HG03439 (cell line): ENCODE measurements around the gene C15orf39.
"Not testable (repeated sequence)": the region's sequence is repeated elsewhere in the genome, so short reads cannot be mapped to it uniquely, and the experiment has no call there.

Experiments used
- ATAC-seq: cut with Tn5 transposase; IDR thresholded peaks from one replicate; pipeline ENCODE4 v1.9.1; 2021; ENCODE audit warnings: mild to moderate bottlenecking, moderate library complexity; ENCODE audit not compliant: unreplicated experiment

The C15orf39 gene

DNA sequence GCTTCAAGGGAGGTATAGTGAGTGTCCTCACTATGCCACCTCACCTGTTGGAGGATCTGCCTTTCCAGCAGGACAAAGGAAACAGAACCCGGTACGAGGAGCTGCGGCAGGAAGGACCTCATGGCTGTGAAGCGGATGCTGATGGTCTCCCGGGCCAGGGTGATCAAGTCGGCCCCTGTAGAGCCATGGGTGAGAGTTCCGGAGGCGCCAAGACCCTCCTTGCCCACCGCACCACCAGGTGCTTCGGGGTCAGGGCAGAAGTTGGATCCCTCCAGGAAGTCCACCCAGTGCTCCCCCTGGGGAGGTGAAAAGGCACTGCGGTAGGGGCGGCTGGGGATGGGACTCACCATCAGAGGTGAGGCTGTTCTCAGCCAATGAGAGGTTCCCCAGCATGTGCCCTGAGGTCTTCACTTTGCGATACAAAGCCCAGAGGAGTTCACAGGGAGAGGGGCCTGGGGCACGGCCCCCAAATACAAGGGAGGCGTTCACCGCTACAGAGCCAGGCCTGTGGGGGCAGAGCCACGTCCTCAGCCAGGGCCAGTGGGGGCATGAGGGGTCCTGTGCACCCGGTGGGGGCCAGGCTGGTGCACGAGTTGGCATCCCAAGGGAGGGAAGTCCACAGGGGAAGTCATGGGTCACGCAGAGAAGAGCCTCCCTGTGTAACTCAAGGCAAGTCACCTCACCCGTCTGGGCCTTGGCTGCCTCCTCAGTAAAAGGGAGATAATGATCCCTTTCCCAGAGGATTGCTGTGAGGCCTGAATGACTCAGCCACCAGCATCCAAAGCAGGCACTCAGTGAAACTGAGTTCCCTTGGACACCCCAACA is 27.7 kb downstream of the C15orf39 start:
- ATAC-seq: no peak

DNA sequence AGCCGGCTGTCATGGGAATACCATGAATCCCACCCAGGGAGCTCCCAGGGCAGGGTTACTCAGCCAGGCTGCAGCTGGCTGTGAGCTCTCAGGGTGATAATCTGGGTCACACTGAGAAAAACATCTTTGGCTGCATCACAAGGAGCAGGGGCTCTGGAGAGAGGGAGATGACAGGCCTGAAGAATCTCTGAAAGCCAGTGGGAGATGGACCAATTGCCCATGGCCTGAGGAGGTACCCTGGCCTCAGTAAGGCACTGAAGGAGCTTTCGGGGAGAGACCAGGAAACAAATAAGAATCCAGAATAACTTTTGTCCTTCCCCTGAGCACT is 28.3 kb downstream of the C15orf39 start:
- no peak for ATAC-seq

DNA sequence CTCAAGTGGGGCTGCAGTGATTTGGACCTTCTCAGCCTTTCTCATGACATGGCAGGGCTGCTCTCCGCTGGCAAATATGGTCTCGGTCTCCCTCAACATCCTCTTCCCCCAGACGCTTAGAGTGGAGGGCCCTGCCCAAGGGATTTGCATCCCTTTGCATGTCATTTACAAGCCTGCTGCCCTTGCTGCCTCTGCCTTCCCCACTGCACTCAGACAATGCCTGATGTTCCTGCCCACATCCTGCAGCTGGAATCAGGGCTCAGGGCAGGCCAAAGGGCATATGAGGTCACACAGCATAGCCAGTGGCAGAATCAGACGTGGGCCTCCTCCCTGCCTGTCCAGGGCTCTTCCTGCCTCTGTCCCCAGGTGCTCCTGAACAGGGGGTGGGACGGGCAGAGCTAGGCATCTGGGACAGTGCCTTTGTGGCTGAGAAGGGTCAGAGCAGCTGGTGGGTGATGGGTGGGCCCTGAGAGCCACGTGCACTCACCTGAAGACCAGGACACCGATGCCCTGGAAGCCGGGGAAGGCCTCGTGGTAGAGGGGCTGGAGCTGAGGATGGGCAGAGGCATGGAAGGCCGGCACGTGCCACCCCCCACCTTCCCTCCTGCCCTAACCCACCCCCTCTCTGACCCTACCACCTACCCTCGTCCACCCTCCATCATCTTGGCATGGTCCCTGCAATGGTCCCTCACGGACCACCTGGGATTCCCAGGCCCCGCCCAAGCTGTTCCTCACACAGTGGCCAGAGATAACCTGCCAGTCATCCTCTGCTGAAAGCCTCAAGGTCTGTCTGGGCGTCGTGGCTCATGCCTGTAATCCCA is 29.1 kb downstream of the C15orf39 start:
- ATAC-seq: no peak

DNA sequence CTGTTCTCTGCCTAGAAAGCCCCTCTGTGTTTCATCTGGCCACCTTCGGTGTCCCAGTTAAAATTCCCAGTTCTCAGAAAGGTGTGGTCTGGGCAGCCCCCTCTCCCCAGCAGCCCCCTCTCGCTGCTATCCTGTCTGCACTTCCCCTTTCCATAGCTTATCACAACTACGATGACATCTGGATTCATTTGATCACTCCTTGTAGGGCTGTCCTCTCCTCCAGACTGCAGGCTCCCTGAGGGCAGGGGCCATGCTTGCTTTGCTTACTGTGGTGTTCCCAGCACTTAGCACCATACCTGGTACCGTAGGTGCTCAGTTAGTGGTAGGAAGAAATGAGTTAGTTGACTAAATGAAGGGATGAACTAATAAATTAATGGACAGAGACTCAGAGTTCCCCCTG is 30.2 kb downstream of the C15orf39 start:
- no peak for ATAC-seq

DNA sequence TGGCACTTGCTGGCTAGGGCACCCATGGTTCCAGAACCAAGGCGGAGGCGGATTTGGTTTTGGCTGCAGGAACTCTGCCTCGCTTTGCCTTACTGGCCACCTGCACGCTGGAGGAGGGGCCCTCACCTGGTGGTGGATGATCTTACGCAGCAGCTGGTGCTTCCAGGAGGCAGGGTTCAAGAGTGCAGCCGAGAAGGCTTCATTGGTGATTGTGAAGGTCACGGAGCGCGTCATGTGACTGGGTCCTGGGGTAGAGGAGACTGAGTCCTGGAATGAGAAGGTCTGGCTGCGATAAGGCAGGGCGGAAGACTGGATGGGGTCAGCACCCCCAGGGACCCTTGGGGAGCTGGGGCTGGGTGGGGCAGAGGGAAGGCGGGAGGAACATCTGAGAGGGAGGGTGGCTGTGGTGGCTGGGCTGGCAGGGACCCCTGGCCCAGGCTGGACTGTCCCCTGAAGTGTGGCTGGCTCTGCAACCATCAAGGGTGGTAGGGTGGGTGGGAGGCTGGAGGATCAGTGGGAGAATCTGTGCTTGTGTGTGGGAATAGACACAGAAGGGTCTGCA is 30.7 kb downstream of the C15orf39 start:
- ATAC-seq: no peak

DNA sequence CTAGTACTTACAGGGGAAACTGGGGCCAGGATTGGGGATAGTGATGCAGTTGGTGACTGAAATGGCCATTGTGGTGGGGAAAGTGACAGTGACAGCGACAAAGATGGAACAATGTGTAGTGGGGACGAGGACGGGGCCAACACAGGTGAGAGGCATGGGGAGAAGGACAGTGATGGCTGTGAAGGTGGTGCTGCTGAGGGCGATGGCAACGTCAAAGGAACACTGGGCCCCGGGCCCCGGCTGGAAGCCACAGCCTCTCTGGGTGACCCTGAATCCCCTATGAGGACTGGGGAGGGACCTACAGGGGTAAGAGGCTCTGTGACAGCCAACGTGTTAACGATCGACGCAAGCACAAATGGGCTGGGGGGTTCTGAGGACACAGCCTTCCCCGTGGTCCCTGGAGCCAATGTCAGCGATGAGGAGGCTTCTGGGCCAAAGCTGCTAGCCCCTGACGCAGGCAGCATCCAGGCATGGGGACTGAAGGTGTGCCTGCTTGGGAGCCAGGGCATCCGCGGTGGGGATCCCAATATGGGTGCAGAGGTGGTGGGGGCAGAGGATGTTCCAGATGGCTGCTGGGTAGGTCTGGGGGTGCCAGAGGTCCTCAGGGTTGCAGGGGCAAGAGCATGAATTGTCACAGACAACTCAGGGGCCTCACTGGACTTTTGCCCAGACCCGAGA is 31.3 kb downstream of the C15orf39 start:
- ATAC-seq: no peak

DNA sequence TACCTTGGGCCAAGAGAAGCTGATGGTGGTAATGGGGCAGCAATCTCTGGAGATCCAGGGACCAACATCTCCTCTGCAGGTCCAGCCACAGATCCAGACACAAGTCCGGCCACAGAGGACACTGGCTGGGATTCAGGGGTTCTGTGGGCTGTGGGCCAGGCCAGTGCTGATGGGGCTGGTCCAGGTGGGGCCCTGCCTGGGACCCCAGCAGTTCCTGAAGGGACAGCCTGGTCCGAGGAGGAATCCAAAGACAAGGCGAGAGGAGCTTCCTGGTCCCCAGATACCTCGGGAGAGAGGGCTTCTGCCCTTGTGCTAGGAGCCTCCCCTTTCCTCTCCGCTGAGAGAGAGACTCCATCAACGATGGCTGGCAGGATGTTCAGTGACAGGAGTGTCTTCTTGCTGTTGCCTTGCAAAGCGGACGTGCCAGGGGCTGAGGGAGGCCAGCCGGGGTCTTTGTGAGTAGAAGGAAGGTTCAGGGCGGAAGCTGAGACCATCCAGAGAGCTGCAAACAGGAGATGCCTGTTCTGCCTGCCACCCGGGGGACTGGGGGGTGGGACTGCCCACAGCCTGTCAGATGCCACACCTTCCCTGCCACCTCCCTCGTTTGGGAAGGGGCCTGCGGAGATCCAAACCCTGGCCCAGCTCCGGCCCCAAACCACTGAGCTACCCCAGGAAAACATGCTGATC is 32.0 kb downstream of the C15orf39 start:
- no peak for ATAC-seq

DNA sequence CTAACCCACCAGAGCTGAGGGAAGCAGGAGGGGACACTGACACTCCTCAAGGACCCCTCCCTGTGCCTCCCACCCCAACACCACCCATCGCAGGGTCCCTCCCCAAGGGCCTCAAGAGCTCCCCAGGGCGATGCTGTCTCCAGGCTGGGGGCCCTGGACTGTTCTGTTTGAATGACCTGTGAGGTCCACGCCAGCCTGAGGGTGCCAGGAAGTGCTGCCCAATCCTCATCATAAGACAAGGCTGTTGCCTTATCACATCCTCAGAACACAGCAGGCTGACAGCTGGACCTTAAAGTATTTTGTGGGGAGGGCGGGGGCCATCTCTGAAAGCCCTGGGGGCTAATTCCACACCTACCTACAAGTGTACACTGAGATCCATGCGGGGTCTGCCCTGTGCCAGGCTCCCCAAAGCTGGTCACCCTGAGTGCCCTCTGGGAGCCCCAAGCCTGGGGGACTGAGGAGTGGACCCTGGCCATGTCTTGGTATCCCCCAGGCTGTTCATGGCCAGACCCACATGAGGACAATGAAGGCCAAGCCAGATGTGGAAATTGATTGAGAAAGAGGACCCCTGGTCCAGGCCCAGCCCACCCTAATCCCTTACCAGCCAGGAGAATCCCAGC is 32.6 kb downstream of the C15orf39 start:
- ATAC-seq: no peak

DNA sequence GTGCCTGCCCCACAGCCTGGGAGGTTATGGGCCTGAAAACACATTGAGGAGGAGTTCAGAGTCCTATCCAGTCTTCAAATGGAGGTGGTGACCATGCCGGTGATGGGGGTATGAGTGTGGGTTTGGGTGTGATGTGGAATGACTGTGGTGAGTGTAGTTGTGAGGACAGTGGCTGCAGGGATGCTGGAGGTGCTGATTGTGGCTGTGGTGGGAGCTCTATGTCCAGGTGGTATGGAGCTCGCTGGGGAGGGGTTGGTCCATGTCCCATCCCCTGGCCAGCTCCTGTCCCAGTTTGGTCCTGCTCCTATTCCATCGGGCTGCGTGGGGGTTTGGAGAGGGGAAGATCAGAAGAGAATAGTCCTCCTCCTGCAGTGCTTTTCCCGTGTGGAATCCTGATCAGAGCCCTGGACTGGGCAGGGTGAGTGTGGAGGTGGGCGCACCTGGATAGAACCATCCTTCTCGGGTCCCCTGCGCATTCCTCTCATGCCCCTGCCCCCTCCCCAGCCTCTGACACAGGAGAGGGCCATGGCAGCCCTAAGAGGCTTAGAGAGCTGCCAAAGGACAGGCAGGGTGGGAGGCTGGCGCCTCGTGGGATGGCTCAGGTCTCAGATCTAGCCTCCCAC is 33.5 kb downstream of the C15orf39 start:
- no peak for ATAC-seq

DNA sequence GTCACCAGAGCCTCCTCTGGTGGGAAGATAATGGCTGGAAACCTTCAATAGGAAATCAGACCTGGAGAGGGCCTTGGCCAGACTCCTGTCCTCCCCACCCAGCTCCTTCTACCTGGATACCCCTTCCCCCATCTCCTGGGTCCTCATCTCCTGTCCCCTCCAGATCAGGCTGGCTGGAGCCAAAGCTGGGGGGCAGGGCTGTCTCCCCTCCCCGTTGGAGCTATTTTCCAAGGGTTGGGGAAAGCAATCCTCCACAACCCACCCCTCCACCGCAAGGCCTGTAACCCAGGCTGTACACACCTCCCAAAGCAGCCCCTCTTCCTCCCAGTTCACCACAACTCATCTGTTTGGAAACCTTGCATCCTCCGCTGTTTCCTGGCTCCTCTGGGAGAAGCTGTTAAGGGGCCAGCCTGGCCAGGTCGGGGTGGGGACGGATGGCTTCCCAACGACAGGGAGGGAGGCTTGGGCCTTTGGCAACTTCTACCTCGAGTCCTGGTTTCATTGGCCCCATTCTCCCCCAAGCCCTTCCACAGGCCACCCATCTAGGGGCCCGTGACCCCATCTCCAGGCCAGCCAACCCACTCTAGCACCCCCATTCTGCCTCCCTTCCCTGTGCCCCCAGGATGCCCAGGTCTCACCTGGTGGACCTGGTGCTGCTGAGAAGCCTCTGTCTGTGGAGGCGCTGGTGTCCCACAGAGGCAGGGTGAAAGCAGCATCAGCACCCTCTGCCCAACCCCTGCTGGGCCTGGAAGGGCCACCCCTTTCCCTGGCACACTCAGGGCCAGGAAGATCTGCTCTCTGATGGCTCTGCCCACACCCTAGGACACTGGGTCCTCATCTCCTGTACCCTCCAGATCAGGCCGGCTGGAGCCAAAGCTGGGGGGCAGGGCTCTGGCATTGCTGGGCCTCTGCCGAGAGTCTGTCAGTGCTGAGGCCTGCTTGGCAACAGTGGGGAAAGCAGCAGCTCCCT is 34.4 kb downstream of the C15orf39 start:
- ATAC-seq: no peak

DNA sequence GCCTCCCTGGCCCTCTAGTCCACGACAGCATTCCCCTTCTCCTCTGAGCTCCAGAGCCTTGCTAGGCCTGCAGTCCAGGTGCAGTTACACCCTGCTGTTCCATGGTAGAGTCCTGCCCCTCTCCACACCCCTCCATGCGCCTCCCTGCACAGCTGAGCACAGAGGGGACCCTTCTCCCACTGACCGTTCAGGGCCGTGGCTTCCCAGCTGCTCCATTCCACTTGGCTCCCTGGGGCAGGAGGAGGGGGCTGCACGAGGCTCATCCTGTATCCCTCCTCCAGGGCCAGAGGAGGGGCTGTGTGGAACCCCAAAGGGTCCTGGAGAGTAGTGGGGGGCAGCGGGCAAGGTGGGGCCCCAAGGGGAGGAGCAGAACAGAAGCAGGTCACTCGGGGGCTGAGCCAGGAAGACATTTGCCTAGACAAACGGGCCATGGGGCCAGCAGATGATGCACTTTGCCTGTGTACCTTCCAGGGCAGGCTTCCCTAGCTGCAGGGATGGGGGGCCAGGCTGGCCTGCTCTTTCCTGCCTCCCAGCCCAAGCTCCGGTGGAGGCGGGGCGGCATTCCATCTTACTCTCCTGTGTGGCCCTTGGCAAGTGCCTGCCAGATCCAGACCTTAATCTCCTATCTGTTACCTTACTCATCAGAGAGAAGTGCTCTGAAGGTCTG is 35.8 kb downstream of the C15orf39 start:
- no peak for ATAC-seq

DNA sequence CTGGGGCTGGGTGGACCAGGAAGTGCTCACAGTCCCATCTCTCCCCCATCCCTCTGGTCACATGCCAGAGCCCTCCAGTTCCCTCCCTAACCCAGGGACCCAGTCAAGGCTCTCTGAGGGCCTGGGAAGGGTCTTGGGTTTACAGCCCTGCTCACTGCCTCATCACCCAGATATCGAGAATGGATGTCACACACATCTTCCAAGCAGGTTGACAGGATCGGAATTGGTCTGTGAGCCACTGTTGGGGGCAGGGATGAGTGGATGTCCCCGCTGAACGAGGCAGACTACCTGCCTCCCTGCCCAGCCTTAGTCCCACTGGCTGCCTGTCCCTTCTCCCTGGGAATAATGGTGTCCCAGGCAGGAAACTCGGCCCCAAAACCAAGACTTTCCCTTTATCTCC is 36.5 kb downstream of the C15orf39 start:
- ATAC-seq: no peak

DNA sequence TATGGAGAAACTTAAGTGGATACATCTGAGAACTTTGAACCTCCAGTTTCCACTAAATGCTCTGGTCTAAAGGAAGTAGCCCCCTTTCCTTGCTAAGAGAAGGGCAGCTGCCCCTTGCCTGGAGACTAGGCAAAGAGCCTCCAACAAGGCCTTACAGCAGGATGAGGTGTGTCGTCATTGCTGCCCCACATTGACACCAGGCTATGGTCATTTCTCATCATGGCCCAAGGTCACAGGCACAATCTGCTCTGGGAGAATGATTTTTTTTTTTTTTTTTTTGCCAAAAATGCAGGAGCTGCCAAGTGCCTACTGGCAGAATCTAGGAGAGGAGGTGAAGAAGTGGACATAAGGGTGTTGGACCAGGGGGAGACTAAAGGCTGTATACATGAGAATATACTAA is 44.1 kb downstream of the C15orf39 start:
- ATAC-seq: not testable (repeated sequence)

DNA sequence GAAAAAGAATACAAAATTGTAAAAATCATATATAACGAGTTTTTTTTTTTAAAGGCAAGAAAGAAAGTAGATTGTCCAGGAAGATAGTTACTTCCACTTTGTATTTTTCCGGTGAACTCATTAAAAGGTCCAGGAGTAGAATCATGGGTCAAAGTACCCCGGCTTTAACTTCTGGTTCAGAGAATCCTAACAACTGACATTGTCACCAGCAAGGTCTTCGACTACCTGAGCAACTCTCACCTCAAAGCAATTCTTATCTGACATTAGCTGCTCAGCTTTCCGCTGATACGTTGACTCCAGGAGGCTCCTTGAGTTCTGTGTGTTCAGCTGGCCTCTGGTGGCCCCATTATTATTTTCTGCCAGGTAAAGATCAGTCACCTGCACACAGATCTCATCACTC is 47.3 kb downstream of the C15orf39 start:
- ATAC-seq: not testable (repeated sequence)

DNA sequence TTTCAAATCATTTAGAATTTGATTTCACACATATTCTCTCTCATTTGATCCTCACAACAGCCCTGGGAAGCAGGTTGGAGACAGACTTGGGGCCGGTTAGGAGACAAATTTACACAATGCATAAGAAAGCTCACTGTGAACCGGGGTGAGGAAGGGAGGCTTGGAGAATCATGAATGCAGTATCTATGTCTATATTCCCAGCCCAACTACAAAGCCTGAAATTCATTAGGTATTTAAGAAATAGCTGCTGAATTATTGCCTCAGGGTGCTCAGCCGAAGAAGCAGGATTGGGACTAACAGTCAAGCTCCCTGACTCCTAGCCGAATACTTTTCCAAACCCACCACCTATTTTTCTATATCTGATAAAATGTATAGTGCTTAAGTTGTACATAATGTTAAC is 48.0 kb downstream of the C15orf39 start:
- no peak for ATAC-seq

DNA sequence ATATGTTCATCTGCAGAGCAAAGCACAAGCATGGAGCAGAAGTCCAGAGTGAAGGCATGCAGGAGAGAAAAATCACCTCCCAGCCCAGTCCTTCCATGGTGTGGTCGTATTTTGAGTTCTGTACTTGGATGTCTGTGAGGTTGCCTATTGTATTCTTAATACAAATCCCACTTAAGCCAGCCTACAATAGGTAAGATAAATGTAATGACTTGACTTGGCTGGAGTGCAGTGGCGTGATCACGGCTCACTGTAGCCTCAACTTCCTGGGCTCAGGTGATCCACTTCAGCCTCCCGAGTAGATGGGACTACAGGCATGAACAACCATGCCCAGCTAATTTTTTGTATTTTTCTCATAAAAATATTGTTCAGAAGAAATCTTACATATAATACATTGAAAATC is 49.7 kb downstream of the C15orf39 start:
- not testable (repeated sequence) for ATAC-seq

DNA sequence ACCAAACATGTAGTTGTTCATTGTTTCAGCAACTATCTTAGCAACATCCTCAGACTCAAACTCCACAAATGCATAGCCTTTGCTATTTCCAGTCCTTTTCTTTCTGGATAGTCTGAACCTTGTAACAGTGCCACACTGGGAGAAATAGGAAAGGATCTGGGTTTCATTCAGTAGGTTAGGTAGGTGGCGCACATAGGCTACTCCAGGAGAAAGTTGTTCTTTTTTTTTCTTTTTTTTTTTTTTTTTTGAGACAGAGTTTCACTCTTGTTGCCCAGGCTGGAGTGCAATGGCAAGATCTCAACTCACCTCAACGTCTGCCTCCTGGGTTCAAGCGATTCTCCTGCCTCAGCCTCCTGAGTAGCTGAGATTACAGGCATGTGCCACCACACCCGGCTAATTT is 50.6 kb downstream of the C15orf39 start:
- ATAC-seq: not testable (repeated sequence)

DNA sequence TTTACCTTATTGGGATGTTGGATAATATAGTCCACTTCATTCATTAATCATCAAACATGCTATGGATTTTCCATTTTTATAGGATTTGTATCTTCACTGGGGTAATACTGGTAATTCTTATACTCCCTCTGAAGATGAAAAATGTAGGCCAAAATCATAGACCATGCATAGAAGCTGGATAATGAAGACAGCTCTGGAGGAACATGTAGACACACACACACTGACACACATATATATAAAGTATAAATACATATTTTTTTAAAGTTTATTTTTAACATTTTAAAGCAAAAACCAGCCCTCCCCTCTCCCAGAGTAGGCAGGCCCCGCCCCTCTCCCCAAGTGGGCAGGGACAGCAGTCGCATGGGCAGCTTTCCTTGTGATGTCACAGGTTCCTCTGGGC is 56.4 kb downstream of the C15orf39 start, which contains the start of gene GOLGA6C:
TSS of gene GOLGA6C (plus strand) at position 301 of the 400 bp plus-strand sequence. CDS start 265 bp downstream, outside the sequence.
- not testable (repeated sequence) for ATAC-seq
